LNCAP (cell line): ENCODE measurements around the gene CHCHD6.

Experiments
- CTCF ChIP-seq: fragments of 450-650 bp; IDR thresholded peaks from 2 replicates; pipeline ENCODE4 v1.5.1; 2017; ENCODE audit warnings: mild to moderate bottlenecking

Gene CHCHD6

GRCh38 chr3:126682009-126682408, 22.0 kb upstream of the CHCHD6 start:
- TF ChIP-seq CTCF, result no peak

DNA sequence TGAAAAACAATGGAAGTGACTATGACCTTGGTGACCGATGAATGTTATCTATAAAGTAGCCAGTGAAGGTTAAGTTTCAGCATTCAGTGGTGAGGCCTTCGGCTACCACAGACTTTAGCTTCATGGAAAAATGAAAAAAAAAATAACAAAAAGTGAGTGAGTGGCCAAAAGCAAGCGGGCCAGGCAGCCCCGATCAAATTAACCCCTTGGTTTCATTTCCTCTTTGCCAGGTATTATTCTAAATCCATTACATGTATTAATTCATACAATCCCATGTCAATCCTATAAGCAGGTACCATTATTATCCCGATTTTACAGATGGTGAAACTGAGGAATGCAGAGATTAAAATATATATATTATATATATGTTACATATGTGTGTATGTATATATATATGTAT, 21.0 kb upstream of the CHCHD6 start:
- TF ChIP-seq CTCF, result no peak

- TF ChIP-seq CTCF, result no peak
Measured at GRCh38 chr3:126684218-126684751, 19.8 kb upstream of the CHCHD6 start.

GRCh38 chr3:126685021-126685420, 19.0 kb upstream of the CHCHD6 start:
- no peak for TF ChIP-seq CTCF

DNA sequence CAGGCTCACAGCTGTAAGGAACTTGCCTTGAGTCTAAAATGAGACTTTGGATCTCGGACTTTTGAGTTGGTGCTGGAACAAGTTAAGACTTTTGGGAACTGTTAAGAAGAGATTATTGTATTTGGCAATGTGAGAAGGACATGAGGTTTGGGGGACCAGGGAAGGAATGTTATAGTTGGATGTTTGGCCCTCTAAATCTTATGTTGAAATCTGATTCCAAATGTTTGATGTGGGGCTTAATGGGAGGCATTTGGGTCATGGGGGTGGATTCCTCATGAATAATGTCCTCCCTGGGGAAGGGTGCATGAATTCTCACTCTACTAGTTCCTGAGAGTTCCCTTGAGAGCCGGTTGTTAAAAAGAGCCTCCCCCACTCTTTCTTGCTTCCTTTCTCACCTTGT, 18.5 kb upstream of the CHCHD6 start:
- TF ChIP-seq CTCF, result no peak

DNA sequence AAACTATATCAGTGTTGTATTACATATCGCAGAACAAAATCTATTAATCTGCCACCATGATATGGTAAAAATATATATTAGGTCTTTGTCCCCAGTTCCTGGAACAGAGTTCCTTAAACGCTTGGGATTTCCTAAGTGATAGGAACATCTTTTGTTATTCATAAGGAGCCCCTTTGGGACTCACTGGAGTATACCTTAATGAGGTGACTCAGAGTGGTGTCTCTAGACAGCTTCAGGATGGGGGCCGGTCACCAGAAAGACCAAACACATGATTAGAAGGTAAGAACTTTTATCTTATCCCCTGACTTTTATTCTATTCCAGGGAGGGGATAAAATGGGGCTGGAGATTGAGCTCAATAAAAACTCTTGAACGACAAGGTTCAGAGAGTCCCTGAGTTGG, 12.3 kb upstream of the CHCHD6 start:
- TF ChIP-seq CTCF, result no peak

DNA sequence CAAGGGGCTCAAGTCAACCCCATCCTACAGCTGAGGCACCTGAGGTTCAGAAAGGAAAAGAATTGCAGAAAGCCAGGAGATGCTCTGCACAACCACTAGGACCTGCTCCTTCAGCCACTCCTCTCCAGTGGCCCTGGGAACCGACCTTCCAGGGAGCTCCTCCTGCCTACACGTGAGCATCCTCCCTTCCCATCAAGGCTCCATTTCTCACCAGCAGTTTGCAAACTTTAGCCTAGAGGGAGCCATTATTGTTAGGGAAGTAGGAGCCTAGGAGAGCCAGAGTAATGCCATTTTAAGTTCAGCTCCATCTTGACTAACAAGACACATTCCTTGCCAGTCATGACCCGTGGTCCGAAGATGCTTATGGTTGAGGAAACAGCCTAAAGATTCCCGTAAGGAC, 11.2 kb upstream of the CHCHD6 start:
- TF ChIP-seq CTCF, result no peak

DNA sequence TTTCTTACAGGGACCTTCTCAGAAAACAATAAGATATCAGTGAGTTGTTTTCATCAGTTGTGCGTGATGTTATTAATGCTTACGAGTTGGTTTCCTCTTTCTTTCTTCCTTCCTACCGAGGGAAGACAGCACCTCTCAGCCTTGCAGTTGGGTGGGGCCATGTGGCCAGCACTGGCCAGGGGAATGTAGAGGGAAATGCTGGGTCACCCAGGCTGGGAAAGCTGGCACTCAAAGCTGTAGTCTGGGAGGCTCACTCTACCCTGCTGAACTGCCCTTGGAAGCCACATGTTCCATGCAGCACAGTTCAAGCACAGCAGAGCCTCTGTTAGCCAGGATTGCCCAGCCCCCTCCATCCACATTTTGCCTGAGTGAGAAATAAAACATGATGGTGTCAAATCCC, 10.1 kb upstream of the CHCHD6 start:
- no peak for TF ChIP-seq CTCF
